Activated CD4-positive, CD25-positive, alpha-beta regulatory T cell treated with anti-CD3 and anti-CD28 coated beads, Interleukin-2, amount 50 U/mL, for 24 hours (primary cell): ENCODE measurements around the gene LRIG1.

Source experiments
- ATAC-seq, 2 donors: fragments of 150-1000 bp; cut with Tn5 transposase; one replicate each; pipeline ENCODE4 v1.10.0; 2021; ENCODE audit warnings: mild to moderate bottlenecking in 1 of 2, moderate library complexity in 1 of 2

LRIG1 gene

GRCh38 chr3:66342717-66343356 lies 158.0 kb downstream of the LRIG1 start:
- ATAC-seq: no peak

GRCh38 chr3:66338927-66339326 lies 161.9 kb downstream of the LRIG1 start:
- no peak for ATAC-seq

- no peak for ATAC-seq
Measured at GRCh38 chr3:66336333-66336766, 164.5 kb downstream of the LRIG1 start.

- no peak for ATAC-seq
Measured at GRCh38 chr3:66335671-66336070, 165.2 kb downstream of the LRIG1 start.
